NCI-H510A (cell line): ENCODE data around the gene SLC34A3.
A peak's percentile ranks its signal among the peaks of the same experiment; 100 is the strongest.
"Not testable (repeated sequence)": the region's sequence is repeated elsewhere in the genome, so short reads cannot be mapped to it uniquely, and the experiment has no call there.

Experiments
- DNase-seq: peaks from one replicate; lab custom pipeline; 2025; lab: John Stamatoyannopoulos, UW

Gene SLC34A3

GRCh38 chr9:137241490-137242268 lies 11.0 kb downstream of the SLC34A3 start:
- no peak for DNase-seq

DNA sequence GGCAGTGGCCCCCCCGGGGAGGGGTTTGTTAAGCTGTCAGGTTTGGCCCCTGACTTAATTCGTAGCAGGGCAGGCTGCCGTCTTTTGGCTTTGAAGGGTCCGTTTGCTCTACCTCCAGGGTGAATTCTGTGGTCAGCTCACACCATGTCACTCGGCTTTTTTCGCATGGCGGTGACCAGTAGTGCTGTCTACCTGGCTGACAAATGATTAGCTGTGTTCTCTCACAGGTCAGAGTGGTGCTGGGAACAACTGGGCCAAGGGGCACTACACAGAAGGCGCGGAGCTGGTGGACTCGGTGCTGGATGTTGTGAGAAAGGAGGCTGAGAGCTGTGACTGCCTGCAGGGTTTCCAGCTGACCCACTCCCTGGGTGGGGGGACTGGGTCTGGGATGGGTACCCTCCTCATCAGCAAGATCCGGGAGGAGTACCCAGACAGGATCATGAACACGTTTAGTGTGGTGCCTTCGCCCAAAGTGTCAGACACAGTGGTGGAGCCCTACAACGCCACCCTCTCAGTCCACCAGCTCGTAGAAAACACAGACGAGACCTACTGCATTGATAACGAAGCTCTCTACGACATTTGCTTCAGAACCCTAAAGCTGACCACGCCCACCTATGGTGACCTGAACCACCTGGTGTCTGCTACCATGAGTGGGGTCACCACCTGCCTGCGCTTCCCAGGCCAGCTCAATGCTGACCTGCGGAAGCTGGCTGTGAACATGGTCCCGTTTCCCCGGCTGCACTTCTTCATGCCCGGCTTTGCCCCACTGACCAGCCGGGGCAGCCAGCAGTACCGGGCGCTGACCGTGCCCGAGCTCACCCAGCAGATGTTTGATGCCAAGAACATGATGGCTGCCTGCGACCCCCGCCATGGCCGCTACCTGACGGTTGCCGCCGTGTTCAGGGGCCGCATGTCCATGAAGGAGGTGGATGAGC lies 11.8 kb downstream of the SLC34A3 start:
- no peak for DNase-seq

DNA sequence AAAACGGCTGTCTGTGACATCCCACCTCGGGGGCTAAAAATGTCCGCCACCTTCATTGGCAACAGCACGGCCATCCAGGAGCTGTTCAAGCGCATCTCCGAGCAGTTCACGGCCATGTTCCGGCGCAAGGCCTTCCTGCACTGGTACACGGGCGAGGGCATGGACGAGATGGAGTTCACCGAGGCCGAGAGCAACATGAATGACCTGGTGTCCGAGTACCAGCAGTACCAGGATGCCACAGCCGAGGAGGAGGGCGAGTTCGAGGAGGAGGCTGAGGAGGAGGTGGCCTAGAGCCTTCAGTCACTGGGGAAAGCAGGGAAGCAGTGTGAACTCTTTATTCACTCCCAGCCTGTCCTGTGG lies 12.5 kb downstream of the SLC34A3 start:
- DNase-seq: not testable (repeated sequence)

- no peak for DNase-seq
These were observed 13.2 kb downstream of the SLC34A3 start for GRCh38 chr9:137243626-137244485.

GRCh38 chr9:137244486-137245449 lies 14.1 kb downstream of the SLC34A3 start:
- DNase-seq: no peak

- no peak for DNase-seq
These were observed 15.0 kb downstream of the SLC34A3 start for GRCh38 chr9:137245450-137246421.

DNA sequence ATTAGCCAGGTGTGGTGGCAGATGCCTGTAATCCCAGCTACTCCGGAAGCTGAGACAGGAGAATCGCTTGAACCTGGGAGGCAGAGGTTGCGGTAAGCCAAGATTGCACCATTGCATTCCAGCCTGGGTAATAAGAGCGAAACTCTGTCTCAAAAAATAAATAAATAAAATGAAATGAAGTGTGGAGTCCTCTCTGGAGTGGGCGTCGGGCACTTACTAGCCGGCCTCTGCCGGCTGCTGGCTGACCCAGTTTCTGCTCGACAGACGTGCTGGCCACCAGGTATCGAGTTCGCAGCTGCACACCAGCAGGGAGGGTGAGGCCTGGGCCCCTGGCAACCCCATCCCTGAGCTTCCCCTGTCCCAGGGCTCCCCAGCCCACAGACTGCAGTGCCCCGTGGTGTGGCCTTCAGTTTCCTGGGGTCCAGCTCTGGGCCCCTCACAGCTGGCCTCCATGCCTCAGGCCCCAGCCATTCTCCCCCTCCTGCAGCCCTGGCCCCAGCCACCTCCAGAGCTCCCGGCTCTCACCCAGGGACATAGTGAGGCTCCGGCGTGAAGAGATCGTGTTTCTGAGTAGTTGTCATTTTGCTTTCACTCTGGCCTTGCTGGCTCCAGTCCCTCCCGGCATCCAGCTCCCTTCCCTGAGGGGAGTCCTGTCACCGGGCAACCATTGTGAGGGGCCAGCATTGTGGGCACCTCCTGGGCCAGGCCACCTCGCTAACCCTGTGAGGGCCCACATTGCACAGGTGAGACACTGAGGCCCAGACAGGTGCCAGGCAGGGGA lies 16.6 kb downstream of the SLC34A3 start:
- DNase-seq: no peak

- DNase-seq: no peak
These were observed 17.1 kb downstream of the SLC34A3 start for GRCh38 chr9:137247916-137248175.

DNA sequence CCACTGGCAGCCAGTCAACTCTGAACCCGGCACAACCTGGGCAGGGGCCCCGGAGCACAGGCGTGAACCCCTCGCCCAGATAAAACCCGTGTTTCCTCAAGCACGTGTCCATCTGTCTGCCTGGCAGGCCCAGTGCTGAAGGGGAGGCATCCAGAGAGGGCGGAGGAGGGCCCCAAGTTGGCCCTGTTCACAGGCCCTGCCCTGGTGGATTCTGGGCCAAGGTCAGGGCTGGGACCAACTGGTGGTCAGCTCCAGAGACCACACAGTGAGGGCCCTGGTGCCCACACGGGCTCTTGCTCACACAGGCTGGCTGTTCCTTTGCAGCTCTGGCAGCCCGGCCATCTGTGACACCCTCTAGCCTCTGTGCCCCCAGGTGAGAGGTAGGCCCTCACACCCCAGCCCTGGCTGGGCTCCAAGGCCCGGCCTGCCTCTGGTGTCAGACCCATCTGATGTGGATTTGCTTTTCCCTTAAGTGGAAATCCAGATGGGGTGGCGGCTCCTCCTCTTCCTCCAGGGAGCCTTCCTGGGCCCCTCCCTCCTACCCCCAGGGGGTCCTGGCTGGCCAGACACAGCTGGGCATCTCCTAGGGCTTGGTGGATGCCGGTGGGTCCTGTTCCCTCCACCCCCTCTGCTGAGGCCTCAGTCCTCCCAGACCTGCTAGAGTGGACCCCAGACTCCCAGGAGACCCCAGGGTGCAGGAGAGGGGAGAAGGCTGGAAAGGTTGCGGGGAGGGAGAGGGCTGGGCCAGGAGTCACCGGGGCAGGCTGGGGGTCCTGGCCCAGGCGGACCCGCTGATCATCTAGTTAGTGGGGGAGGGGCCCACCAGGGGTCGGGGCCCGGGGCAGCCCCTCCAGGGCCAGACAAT lies 19.9 kb downstream of the SLC34A3 start:
- DNase-seq: no peak

DNA sequence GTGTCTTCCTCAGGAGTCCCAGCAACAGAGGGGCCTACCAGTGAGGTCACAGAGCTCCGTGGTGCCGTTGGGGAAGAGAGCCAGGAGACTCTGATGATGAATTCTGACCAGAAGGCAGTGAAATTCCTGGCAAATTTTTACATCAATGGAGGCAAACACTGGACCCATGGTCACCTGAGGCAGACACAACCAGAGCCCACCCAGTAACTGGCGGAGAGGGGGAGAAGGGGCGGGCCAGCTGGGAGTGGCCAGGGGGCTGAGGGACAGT lies 20.4 kb downstream of the SLC34A3 start, which contains the start of gene STPG3:
TSS of gene STPG3 (plus strand) at position 93 of the 268 bp plus-strand sequence. CDS start at position 94, 1 bp downstream.
- DNase-seq: no peak

DNA sequence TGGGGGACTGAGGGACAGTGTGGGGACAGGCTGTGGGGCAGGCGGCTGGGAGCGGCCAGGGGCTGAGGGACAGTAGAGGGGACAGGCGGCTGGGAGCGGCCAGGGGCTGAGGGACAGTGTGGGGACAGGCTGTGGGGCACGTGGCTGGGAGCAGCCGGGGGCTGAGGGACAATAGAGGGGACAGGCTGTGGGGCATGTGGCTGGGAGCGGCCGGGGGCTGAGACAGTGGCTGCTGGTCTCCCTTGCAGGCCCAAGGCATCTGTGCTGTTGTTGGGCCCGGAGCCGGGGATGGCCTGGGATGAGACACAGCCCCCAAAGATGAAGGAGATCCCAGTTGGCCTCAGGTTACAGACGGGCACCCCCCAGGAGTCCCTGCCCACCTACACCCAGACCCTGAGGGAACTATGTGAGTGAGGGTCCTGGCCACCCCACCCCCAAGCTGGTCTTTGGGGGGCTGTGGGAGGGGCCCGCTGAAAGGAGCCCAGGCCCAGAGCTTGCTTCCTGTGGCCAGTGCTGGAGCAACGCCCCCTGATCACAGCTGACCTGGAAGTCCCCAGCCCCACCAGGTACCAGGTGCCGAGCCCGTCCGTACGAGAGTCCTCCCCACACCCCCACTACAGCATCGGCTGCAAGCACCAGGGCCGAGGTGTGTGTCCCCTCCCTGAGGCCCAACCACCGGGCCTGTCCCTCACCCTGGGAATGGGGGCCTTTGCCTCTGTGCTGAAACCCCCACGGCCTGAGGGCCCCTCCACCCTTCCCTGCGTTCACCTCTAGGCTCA lies 21.0 kb downstream of the SLC34A3 start:
- no peak for DNase-seq

DNA sequence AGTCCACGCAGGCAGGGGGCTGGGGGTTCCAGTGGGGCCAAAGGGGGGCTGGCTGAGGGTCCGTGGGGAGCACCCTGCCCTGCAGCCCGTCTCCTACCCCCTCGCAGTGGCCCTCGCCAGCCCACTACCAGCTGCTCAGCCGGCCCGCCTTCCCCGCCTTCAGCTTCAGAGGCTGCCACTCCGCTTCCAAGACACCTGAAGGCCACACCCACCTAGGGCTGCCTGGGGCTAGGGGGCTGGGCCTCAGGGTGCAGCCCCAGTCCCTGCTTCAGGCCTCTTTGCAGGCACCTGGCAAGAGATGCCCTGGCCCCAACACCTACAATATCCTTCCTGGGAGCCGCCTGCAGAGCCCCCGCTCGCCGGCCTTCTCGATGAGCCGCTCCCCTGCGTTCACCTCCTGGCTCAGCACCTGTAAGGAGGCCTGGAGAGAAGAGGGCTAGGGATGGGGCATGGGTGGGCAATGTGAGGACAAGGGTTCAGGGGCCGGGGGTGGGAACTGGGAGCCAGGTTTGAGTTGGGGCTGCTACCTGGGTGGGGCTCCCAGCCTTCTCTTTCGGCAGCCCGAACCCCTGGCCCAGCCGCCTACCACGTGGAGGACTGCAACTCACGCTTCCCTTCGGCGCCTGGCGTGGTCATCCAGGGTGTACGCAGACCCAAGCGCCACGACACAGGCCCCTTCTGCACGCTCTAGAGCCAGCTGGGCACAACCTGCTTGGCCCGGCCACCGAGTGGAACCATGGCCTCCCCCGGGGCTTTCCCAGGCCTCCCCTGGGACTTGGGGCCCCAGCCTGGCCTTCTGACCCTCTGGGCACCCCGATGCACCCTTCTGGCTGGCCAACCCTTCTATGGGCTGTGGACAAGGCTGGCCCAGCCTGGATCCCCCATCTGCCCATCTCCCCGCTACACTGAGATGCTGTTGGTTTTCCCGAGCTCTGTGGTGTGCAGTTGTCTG lies 22.1 kb downstream of the SLC34A3 start:
- peak; percentile 85 for DNase-seq

DNA sequence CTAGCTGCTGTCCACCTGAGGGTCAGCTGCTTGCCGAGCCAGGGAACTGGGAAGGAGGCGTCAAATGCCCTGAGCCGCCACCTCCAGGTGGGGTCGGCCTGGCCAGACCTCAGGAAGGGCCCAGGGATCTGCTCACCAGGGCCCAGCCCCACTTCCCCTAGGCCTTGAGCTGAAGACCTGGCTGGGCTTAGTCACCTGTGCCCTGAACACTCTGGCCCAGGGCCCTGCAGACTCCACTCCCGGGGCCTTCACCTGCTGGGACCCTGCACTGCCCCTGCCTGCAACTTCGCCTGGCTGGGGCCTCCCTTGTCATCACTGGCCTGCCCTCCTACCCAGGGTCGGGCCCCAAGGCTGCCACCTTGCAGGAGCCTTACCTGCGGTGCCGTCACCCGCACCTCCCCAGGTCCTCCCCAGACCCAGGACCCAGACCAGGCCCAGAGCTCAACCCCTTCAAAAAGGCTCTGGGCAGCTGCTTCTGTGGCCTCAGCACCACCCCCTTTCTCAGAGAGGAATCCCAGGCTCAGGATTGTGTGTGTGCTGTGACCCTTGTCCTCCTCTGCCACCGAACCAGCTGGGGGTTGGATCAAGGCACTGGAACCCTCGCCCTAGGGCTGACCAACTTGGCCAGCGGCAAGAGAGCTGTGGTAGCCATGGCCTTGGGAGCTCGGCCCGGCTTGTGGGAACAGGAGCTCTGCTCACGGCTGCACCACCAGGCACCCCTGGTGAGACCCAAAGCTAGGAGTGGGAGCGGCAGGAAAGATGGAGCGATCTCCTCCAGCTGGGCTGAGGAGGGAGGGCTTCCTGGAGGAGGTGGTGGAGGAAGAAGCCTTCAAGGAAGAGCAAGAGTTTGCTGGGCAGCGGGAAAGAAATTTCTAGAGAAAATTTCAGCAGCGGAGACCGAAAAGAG lies 23.3 kb downstream of the SLC34A3 start:
- no peak for DNase-seq

GRCh38 chr9:137254624-137255447 lies 24.1 kb downstream of the SLC34A3 start, which contains the start of gene NELFB:
NELFB (plus strand) TSS chr9:137255327.
- DNase-seq: peak; percentile 65
